Stimulated activated CD4-positive, alpha-beta T cell treated with anti-CD3 and anti-CD28 coated beads, Interleukin-4, amount 100 ng/mL, for 24 hours (primary cell): ENCODE results near the gene EGR1.

Experiments
- DNase-seq: peaks from one replicate; pipeline ENCODE4 v3.0.0-alpha.2; 2020

The EGR1 gene

DNA sequence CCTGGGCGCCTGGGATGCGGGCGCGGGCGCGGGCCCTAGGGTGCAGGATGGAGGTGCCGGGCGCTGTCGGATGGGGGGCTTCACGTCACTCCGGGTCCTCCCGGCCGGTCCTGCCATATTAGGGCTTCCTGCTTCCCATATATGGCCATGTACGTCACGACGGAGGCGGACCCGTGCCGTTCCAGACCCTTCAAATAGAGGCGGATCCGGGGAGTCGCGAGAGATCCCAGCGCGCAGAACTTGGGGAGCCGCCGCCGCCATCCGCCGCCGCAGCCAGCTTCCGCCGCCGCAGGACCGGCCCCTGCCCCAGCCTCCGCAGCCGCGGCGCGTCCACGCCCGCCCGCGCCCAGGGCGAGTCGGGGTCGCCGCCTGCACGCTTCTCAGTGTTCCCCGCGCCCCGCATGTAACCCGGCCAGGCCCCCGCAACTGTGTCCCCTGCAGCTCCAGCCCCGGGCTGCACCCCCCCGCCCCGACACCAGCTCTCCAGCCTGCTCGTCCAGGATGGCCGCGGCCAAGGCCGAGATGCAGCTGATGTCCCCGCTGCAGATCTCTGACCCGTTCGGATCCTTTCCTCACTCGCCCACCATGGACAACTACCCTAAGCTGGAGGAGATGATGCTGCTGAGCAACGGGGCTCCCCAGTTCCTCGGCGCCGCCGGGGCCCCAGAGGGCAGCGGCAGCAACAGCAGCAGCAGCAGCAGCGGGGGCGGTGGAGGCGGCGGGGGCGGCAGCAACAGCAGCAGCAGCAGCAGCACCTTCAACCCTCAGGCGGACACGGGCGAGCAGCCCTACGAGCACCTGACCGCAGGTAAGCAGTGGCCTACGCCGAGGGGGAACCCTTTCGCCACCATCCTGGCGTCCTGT lies at the start of gene EGR1:
EGR1 (plus strand) TSS at position 219 of the 864 bp plus-strand sequence; CDS start at position 502, 283 bp downstream.
- DNase-seq, result peak; percentile 94

GRCh38 chr5:138418444-138418843 lies 46.8 kb upstream of the EGR1 start:
- no peak for DNase-seq

- no peak for DNase-seq
Measured at GRCh38 chr5:138425079-138425478, 40.2 kb upstream of the EGR1 start.

- DNase-seq, result no peak
Measured at GRCh38 chr5:138435943-138436342, 29.3 kb upstream of the EGR1 start.

- DNase-seq, result no peak
Measured at GRCh38 chr5:138438003-138438723, 27.1 kb upstream of the EGR1 start.

- DNase-seq, result peak; percentile 69
Measured at GRCh38 chr5:138438724-138439476, 26.4 kb upstream of the EGR1 start, which contains the start of gene REEP2. TSS of gene REEP2 (plus strand) at chr5:138439057. CDS start at chr5:138439209, 152 bp downstream.

- no peak for DNase-seq
Measured at GRCh38 chr5:138439477-138440158, 25.7 kb upstream of the EGR1 start.

DNA sequence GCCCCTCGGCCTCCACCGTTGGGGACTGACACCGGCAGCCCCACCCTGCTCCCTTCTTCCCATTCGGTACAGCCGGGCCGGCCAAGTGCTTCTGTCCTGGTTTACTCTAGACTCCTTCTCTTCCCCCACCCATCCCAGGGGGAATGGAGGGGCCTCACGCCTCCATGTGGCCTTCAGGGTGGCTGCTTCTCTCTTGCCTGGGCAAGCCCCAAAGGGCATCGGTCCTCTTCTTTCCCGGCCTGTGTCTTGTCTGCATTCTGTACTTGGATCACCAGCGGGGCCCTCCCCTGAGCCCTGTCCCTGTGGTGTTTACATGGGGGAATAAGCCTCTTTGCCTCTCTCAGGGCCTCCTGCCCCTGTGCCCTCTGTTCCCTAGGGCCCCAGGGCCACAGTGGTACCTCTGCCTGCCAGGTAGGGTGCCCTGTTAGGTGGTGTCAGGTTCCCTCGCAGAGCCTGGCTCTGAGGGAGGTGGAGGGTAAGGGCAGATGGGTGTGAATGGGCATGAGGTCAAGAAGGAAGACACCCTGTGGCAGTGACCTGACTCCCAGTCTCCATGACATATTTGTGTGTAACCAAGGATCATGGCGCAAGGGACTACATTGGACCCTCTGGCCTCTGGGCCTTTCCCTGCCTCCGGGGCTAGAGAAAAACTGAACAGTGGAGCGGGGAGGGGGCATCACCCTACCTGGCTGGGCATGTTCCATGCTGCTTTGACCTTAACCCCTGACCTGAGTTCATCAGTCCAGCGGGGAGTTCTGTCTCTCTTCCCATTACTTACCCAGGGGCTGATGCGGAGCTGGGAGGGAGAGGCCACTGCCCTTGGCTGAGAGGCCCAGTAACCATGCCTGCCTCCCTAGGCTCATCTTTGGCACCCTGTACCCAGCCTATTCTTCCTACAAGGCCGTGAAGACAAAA lies 24.9 kb upstream of the EGR1 start:
- no peak for DNase-seq

GRCh38 chr5:138441221-138441620 lies 24.1 kb upstream of the EGR1 start:
- no peak for DNase-seq

DNA sequence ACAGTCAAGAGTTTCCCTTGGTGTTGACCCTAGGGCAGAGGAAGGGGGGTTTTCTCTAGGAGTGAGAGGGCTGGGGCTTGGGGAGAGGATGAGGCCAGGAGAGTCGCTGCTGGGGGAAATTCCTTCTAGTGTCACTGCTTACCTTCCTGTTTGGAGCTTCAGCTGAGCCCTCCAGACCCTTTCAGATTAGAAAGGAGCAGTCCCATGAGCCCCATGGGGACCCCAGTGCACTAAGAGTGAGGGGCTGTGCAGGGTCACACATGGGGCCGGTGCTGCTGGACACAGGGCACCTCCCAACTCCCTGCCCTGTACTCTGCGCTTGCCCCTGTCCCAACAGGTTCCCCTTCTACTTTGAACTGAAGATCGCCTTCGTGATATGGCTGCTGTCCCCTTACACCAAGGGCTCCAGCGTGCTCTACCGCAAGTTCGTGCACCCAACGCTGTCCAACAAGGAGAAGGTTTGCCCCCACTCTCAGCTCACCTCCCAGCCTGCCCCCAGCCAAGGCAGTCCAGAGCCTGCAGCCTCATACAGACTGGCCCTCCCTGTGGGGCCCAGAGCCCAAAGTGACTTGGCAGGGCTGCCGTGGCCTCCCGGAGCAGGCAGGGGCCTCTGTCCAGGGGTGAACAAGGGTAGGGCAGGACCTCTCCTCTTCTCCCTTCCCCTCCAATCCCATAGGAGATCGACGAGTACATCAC lies 21.1 kb upstream of the EGR1 start:
- no peak for DNase-seq

GRCh38 chr5:138444774-138445546 lies 20.3 kb upstream of the EGR1 start:
- no peak for DNase-seq

DNA sequence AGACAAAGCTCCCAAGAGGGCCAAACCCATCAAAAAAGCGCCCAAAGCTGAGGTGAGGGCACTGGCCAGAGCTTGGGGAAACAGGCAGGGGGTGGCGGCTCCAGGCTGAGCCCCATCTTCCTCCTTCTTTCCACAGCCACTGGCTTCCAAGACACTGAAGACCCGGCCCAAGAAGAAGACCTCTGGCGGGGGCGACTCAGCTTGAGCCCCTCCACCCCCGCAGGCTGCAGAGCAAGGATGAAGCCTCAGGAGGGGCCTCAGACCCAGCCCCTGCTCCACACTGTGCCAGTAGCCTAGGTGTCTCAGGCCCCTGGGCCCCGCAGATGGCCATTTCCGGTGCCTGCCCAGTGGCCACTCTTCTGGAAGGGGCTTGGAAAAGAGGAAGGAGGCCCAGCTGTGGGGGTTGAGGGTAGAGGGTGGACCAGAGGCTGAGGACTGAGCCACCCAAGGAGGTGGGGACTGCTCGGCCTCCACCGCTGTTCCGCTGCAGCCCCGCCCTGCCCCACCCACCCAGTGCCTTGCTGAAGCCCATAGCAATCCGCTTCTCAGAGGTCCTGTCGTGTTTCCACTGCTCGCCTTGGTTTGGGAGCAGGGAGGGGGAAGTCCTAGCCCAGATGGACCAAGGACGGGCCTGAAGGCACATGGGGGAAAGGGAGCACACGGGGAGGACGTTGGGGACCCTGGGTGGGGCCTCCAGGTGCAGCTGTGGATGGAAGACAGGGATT lies 19.6 kb upstream of the EGR1 start:
- DNase-seq, result no peak

GRCh38 chr5:138448070-138448469 lies 17.2 kb upstream of the EGR1 start:
- DNase-seq, result no peak

DNA sequence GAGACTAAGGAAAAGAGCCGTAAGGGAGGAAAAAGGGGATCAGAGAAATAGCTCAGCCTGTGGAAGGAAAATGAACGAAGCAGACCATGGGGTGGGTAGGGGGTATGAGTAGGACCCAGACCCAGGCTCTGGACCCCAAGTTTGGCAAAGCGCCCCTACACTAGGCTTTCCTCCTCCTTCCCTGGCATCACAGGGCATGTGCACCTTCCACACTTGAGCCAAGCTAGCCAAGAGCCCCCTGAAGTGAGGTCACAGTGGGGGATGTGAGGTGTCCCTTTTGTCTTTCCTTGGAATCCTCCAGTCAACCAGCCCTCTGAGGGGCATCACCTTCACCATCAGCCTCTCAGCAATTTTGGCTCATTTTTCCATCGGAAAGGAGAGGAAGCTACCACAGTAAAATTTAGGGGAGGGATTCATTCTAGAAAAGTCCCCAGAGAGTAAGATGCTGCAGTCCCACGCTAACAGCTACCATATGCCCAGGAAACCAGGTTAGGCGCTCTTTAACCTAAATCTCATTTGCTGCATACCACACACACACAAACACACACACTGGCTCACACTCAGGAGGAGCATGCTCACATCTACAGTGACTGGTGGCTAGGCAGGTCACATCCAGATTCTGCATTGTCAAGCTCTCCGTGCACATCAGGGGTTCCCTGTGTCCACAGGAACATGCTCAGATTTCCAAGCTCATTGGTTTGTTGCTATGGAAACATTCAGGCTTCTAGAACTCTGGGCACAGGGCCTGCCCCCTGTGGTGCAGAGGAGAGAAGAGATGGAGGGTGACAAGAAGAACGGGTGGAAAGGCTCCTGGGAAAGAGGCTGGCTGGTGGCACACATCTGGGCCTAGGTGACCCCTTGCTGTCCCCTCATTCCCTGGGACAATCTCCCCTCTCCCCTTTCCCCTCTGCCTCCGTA lies 16.5 kb upstream of the EGR1 start:
- no peak for DNase-seq

- peak; percentile 85 for DNase-seq
Measured at GRCh38 chr5:138449501-138450239, 15.6 kb upstream of the EGR1 start.

GRCh38 chr5:138450971-138451370 lies 14.3 kb upstream of the EGR1 start:
- no peak for DNase-seq

GRCh38 chr5:138452720-138453119 lies 12.6 kb upstream of the EGR1 start:
- DNase-seq, result no peak
